NCI-H1092 (cell line): ENCODE results near the gene PLK3.
"Not testable (repeated sequence)": the region's sequence is repeated elsewhere in the genome, so short reads cannot be mapped to it uniquely, and the experiment has no call there.

Source experiments
- DNase-seq: peaks from one replicate; lab custom pipeline; 2025; lab: John Stamatoyannopoulos, UW

PLK3 gene

GRCh38 chr1:44787506-44787905, 12.7 kb upstream of the PLK3 start:
- DNase-seq, result no peak

GRCh38 chr1:44788120-44788860, 11.9 kb upstream of the PLK3 start, which contains the start of gene BEST4:
Gene BEST4, minus strand, starts transcription at chr1:44788170. Its CDS starts 465 bp downstream, at chr1:44787705.
- DNase-seq, result no peak

GRCh38 chr1:44790968-44791801, 9.0 kb upstream of the PLK3 start:
- no peak for DNase-seq

- no peak for DNase-seq
Measured at GRCh38 chr1:44792736-44793502, 7.3 kb upstream of the PLK3 start.

- not testable (repeated sequence) for DNase-seq
Measured at GRCh38 chr1:44797886-44798285, 2.3 kb upstream of the PLK3 start.

- peak; percentile 47 for DNase-seq
Measured at GRCh38 chr1:44798481-44799365, 1.5 kb upstream of the PLK3 start.

- DNase-seq, result no peak
Measured at GRCh38 chr1:44801491-44802305, 1.5 kb downstream of the PLK3 start.

- no peak for DNase-seq
Measured at GRCh38 chr1:44802306-44803061, 2.3 kb downstream of the PLK3 start.

GRCh38 chr1:44803062-44803311, 2.8 kb downstream of the PLK3 start:
- no peak for DNase-seq

GRCh38 chr1:44803312-44804095, 3.3 kb downstream of the PLK3 start:
- DNase-seq, result no peak

- DNase-seq, result no peak
Measured at GRCh38 chr1:44805311-44806024, 5.3 kb downstream of the PLK3 start.

- no peak for DNase-seq
Measured at GRCh38 chr1:44806025-44806703, 6.0 kb downstream of the PLK3 start.

- DNase-seq, result no peak
Measured at GRCh38 chr1:44806704-44807363, 6.7 kb downstream of the PLK3 start, which contains the start of gene DYNLT4. Gene DYNLT4, minus strand, starts transcription at chr1:44807351. Its CDS starts 683 bp downstream, at chr1:44806668.

- no peak for DNase-seq
Measured at GRCh38 chr1:44807364-44808062, 7.3 kb downstream of the PLK3 start.

GRCh38 chr1:44808063-44808937, 8.1 kb downstream of the PLK3 start, which contains the start of gene BTBD19:
Gene BTBD19, plus strand, starts transcription at chr1:44808523. Its CDS starts 298 bp downstream, at chr1:44808821.
- no peak for DNase-seq
